IPS DF 19.7 (cell line): Measurements from ENCODE around the gene SPATA20.
A peak's percentile ranks its signal among the peaks of the same experiment; 100 is the strongest.

Experiments
- DNase-seq: peaks from one replicate; pipeline ENCODE4 v3.0.0-alpha.2; 2013; ENCODE audit warnings: low read depth, low spot score

The SPATA20 gene

GRCh38 chr17:50558941-50559614 lies 12.1 kb downstream of the SPATA20 start:
- no peak for DNase-seq

GRCh38 chr17:50559674-50560184 lies 12.8 kb downstream of the SPATA20 start:
- peak; percentile 76 for DNase-seq

- peak; percentile 93 for DNase-seq
Measured at GRCh38 chr17:50560185-50560824, 13.3 kb downstream of the SPATA20 start, which contains the start of gene CACNA1G. TSS of gene CACNA1G (plus strand) at chr17:50560715. CDS start at chr17:50561460, 745 bp downstream.

GRCh38 chr17:50560931-50561745 lies 14.2 kb downstream of the SPATA20 start:
- no peak for DNase-seq

GRCh38 chr17:50561746-50562141 lies 14.8 kb downstream of the SPATA20 start:
- DNase-seq, result no peak

GRCh38 chr17:50562242-50563091 lies 15.5 kb downstream of the SPATA20 start:
- DNase-seq, result no peak

- DNase-seq, result no peak
Measured at GRCh38 chr17:50563092-50563511, 16.1 kb downstream of the SPATA20 start.

- DNase-seq, result no peak
Measured at GRCh38 chr17:50564916-50565315, 17.9 kb downstream of the SPATA20 start.

- no peak for DNase-seq
Measured at GRCh38 chr17:50565402-50566350, 18.7 kb downstream of the SPATA20 start.

- no peak for DNase-seq
Measured at GRCh38 chr17:50566886-50567285, 19.9 kb downstream of the SPATA20 start.

GRCh38 chr17:50568659-50569058 lies 21.7 kb downstream of the SPATA20 start:
- DNase-seq, result no peak

GRCh38 chr17:50569592-50569991 lies 22.6 kb downstream of the SPATA20 start:
- no peak for DNase-seq

GRCh38 chr17:50570032-50570431 lies 23.1 kb downstream of the SPATA20 start:
- no peak for DNase-seq

- no peak for DNase-seq
Measured at GRCh38 chr17:50570528-50570927, 23.6 kb downstream of the SPATA20 start.

GRCh38 chr17:50571681-50572080 lies 24.7 kb downstream of the SPATA20 start:
- DNase-seq, result no peak

- DNase-seq, result no peak
Measured at GRCh38 chr17:50572541-50572940, 25.6 kb downstream of the SPATA20 start.

GRCh38 chr17:50573866-50574611 lies 27.1 kb downstream of the SPATA20 start:
- no peak for DNase-seq

- DNase-seq, result no peak
Measured at GRCh38 chr17:50575581-50576210, 28.7 kb downstream of the SPATA20 start.

GRCh38 chr17:50576864-50577263 lies 29.9 kb downstream of the SPATA20 start:
- no peak for DNase-seq
